IPS-NIHi7 (cell line): ENCODE results near the gene RALGAPA1.
"Not testable (repeated sequence)": the region's sequence is repeated elsewhere in the genome, so short reads cannot be mapped to it uniquely, and the experiment has no call there.

Experiments used
- DNase-seq: peaks from one replicate; pipeline ENCODE4 v3.0.0; 2012; ENCODE audit warnings: mixed read lengths; ENCODE audit errors: extremely low spot score

Gene RALGAPA1

DNA sequence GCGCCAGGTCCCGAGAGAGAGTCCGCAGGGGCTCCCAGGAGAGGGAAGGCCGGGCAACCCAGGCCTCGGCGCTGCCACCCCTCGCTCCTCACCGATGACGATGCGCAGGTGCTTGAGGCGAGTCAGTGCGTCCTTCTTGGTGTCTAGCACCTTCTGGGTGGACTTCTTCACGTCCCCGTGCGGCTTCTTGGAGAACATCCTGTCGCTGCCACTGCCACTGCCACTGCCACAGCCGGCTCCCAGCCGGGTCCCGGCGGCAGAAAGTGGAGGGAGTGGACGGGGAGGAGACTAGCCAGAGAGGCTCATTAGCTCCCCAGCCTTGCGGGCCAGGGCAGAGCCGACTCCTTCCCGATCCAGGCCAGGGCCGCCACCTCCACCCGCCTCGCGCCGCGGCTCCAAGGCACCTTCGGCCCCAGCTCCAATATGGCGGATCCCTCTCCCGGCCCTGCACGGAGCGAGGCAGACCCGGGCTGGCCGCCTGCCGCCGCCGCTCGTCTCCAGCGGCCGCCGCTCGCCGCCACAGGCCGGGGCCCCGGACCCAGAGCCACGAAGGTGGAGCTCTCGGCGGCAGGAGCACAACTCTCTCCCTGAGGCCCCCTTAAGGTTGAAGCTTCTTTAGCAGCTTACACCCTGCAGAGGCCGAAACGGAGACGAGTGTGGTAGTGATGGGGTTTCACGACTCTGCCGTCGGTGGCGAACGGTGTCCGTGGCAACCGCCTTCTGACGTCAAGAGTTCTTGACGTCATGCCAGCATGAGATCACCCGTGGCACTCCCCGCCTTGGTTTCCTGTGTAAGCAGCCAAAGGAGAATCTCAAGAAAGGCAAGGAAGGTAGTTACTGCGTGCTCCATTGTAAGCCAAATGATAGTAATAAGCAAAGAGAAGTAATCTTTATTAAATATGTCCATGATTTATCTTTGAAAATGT lies at the start of gene RALGAPA1:
Gene RALGAPA1, minus strand, starts transcription at position 658 of the 926 bp plus-strand sequence. Its CDS starts 460 bp downstream, at position 198.
- peak; percentile 84 for DNase-seq

DNA sequence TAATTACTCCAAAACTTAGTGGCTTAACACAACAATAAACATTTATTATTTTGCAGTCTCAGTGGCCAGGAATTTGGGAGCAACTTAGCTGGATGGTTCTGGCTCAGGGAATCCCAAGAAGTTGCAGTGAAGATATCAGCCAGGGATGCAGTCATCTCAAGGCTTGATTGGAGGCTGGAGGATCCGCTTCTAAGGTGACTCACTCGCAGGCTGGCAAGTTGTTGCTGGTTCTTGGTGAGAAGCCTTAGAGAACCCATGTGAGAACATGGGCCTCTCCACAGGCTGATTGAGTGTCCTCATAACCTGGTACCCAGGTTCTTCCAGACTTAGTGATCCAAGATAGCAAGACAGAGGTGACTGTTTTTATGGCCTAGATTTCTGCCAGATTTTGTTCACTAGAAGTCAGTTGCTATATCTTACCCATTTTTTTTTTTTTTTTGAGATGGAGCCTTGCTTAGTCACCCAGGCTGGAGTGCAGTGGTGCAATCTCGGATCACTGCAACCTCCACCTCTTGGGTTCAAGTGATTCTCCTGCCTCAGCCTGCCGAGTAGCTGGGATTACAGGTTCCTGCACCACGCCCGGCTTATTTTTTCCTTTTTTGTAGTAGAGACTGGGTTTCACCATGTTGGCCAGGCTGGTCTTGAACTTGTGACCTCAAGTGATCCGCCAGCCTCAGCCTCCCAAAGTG lies 49.6 kb upstream of the RALGAPA1 start:
- DNase-seq = no peak

DNA sequence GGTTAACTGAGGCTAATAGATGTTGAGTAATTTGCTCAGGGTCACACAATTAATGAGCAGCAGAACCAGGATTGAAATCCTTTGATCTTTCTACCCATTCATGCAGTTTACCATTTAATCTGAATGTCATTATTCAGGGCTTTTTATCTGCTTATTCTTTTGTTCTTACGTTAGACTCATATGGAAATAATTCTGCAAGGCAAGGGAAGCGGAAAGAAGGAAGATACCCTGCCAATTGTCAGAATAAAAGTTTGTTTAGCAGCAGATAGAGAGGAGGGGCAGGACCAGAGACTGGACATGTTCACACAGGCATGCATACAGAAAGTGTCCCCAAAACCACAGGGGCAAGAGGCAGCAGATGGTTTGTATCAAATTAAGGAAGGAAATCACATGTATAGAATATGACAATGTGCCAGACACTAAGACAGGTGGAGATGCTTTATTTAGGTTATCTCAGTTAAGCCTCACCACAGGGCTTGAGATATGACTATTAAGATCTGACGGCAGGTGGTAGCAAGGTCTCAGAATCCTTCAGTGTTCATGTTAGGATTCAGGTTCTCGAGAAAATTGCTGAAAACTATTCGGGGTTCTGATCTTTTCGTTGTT lies 46.9 kb upstream of the RALGAPA1 start:
- DNase-seq = no peak

DNA sequence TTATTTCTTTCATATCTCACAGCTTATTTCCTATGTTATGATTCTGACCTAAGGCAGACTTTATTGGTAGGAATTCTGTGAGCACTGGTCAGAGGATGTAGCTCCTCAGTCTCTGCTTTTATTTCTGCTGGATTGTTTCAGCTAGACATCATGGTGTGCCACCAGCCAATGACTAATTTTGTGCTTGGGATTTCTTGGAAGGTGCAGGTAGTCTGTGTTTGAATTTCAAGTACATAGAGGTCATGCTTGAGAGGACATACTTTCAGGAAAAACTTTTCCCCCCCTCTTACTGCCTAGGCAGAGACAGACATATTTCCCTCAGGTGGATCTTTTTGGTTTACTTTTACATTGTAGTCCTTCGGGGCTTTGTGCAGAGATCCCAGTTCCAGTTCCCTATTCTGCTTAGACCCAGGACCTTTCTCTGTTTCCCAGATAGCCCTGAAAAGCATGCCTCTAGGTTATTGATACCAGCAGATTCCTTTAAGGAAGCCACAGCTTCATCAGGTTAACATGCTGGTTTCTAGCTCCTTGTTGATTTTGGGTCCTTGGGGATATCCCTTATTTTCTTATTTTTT lies 45.7 kb upstream of the RALGAPA1 start:
- no peak for DNase-seq

DNA sequence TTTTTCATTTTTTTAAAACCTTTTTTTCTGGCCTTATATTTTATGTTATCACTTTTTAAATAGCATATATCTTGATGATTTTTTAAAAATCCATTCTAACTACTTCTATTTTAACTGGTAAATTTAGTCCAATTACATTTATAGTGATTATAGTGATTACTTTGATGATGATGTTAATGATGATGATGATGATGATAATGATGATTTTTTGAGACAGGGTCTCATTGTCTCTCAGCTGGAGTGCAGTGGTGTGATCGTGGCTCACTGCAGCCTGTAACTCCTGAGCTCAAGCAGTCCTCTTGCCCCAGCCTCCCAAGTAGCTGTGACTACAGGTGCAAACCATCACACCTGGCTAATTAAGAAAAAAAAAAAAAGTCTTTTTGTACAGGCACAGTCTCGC lies 44.1 kb upstream of the RALGAPA1 start:
- DNase-seq = no peak

DNA sequence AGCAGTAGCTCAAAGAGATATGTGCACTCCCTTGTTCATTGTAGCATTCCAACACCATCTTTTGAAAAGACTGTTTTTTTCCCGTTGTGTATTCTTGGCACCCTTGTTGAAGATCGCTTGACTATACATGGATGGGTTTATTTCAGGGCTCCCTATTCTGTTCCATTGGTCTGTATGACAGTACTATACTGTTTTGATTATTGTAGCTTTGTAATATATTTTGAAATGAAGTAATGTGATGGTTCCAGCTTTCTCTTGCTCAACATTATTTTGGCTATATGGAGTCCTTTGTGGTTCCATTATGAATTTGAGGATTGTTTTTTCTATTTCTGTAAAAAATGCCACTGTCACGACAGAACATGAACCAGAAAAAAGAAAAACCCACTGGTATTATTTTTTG lies 42.7 kb upstream of the RALGAPA1 start:
- DNase-seq = no peak

DNA sequence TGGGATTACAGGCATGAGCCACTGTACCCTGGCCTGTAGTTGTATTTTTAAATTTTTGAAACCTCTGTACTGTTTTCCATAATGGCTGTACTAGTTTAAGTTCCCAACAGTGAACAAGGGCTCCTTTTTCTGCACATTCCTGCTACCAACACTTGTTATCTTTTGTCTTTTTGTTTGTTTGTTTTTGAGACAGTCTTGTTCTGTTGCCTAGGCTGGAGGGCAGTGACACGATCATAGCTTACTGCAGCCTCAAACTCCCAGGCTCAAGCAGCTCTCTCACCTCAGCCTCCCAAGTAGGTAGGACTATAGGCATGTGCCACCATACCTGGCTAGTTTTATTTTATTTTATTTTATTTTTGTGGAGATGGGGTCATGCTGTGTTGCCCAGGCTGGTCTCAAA lies 40.0 kb upstream of the RALGAPA1 start:
- DNase-seq = no peak

DNA sequence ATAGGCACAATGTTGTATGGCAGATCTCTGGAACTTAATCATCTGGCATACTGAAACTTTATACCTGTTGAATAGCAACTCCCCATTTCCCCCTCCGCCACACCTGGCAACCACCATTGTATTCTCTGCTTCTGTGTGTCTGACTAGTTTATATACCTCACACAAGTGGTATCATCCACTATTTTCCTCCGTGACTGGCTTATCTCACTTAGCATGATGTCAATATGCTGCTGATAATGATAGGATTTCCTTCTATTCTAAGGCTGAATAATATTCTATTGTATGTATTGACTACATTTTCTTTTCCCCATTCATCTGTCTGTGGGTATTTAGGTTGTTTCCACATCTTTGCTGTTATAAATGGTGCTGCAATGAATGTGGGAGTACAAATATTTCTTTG lies 38.5 kb upstream of the RALGAPA1 start:
- no peak for DNase-seq

DNA sequence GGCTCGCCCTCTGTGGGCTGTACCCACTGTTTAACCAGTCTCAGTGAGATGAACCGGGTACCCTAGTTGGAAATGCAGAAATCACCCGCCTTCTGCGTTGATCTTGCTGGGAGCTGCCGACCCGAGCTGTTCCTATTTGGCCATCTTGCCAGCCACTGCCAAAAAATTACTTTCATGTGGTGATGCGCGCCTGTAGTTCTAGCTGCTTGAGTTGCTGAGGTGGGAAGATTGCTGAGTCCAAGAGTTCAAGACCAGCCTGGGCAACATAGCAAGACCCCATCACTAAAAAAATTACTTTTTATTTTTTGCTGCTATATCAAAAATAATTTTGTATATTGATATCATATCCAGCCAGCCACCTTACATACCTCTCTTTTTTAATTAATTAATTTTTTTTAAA lies 35.4 kb upstream of the RALGAPA1 start:
- DNase-seq = no peak

DNA sequence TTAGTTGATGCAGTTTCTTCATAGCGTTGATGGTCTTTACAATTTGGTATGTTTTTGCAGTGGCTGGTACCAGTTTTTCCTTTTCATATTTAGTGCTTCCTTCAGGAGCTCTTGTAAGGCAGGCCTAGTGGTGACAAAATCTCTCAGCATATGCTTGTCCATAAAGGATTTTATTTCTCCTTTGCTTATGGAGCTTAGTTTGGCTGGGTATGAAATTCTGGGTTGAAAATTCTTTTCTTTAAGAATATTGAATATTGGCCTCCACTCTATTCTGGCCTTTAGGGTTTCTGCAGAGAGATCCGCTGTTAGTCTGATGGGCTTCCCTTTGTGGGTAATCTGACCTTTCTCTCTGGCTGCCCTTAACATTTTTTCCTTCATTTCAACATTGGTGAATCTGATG lies 33.1 kb upstream of the RALGAPA1 start:
- DNase-seq = not testable (repeated sequence)

DNA sequence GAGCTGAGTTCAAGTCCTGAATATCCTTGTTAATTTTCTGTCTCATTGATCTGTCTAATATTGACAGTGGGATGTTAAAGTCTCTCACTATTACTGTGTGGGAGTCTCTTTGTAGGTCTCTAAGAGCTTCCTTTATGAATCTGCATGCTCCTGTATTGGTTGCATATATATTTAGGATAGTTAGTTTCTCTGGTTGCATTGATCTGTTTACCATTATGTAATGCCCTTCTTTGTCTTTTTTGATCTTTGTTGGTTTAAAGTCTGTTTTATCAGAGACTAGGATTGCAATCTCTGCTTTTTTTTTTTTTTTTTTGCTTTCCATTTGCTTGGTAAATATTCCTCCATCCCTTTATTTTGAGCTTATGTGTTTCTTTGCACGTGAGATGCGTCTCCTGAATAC lies 32.6 kb upstream of the RALGAPA1 start:
- not testable (repeated sequence) for DNase-seq

DNA sequence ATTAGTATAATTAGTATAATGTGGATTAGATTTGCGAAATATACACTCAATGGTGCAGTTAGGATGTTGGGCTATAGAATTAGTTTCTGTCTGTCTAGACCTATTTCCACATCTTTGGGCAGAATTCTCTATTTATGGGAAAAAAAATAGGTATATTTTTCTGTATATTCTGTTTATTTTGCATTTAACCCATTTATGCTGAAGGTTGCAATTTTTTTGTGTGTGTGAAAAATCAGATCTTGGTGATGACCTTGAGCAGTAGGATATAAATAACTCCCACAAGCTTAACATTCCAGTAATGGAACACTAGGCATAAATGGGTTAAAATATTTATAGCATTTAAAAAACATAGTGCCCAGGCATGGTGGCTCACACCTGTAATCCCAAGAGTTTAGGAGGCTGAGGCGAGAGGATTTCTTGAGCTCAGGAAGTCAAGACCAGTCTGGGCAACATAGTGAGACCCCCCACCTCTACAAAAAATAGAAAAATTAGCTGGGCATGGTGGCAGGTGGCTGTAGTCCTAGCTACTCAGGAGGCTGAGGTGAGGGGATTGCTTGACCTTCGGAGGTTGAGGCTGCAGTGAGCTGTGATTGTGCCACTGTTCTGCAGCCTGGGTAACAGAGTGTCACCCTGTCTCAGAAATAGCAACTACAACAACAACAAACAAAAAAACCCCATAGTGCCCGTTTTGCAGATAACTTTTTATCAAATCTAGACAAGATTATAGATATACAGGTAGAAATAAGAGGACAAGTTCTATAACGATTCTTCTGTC lies 26.3 kb upstream of the RALGAPA1 start:
- DNase-seq = no peak

DNA sequence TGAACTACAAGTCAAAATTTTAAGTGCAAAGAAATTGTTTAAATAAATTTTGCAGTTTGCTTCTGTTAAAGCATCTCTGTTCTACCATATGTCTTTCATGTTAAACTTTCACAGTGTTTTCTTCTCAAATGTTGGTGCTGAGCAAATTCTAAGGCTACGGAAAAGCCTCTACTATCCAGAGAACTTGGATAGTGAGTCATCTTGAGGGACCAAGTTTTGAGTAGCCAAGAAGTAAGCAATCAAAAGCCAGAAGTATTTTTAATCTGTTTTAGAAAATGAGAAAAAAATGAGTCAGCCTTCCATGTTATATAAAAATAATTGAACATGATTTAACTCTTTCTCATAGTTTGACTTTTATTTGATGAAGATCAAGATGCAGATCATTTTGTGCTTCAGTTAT lies 20.4 kb upstream of the RALGAPA1 start:
- DNase-seq = no peak

DNA sequence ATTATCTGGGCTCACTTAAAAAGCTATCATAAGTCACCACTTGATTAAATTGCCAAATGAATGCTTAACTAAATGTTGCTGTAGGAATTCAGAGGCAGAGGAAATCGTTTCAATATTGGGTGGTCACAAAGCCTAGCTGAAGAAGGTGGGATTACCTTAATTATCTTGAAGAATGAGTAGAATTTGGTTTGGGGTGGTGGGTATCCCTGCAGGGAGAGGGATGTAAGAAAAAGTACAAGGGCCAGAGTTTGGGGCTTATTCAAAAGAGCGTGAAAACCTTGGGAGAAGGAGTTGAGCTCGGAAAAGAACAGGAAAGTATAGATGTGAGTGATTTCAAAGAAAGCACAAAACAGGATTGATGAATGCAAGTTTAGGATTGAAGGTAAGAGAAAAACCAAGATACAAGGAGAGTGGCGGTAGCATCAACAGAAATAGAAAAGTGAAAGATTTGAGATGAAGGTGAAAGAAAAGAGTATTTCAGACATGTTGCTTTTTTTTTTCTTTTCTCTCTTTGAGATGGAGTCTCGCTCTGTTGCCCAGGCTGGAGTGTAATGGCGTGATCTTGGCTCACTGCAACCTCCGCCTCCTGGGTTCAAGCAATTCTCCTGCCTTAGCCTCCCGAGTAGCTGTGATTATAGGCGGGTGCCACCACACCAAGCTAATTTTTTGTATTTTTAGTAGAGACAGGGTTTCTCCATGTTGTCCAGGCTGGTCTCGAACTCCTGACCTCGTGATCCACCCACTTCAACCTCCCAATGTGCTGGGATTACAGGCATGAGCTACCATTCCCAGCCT lies 18.8 kb upstream of the RALGAPA1 start:
- DNase-seq = no peak

DNA sequence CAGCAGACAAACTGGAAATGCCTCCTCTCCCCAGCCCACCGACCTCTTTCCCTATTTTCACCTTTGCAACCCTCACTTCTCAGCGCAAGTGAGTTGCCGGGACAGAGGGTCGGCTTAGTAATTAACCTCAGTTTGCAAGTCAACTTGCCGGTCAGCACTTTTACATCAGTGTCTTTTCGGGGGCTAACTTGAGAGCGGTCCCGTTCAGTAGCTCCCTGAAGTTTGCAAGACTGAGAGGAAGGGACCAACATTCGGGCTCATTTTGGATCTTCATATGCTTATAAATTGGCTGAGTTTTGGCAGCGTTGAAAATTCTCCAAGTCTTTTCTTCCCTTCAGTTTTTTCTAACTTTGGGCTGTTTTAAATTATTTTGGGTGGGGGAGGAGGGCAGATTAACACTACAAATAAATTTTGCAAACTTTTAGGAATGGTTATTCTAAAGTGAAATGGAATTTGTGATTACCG lies 17.9 kb upstream of the RALGAPA1 start:
- DNase-seq = no peak

DNA sequence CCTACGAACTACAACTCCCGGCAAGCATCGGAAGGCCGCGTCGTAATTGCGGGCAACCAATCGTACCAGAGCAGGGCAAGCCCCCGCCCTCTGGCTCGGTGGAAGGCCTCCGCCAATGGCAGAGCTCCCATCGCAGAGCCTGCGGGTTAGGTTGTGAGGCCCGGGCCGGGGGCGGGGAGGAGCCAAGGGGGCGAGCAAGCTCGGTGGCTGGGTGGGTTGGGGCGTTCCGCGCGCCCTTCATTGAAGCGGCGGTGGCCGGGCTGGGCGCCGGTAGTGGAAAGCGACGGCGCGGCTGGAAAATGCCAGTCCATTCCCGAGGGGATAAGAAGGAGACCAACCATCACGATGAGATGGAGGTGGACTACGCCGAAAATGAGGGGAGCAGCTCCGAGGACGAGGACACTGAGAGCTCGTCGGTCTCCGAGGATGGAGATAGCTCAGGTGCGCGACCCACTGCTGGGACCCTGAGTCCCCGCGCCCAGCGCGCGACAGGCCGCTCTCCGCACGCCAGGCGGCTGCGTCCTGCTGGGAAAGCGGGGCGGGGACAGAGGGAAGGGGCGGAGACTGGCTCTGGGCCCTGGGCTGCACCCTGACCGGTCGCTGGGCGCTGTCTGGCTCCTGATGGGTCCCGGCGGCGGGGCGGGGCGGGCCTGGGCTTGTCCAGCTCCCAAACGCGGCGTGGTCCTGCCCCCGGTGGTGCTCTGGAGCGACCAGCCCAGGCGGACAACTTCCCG lies 17.3 kb upstream of the RALGAPA1 start, which contains the start of gene BRMS1L:
Gene BRMS1L, plus strand, starts transcription at position 121 of the 734 bp plus-strand sequence. Its CDS starts 179 bp downstream, at position 300.
- DNase-seq = peak; percentile 98

DNA sequence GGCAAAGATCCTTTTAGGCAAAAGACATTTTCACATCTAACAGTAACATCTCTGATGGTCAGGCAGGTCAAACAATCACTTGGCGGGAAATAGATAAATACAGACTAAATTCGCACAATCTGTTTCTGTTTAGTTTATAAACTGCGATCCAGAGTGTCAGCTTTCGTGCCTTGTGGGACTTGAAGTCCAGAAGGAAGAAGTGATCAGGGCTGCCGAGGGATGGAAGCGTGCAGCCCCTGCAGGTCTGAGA lies 16.8 kb upstream of the RALGAPA1 start:
- no peak for DNase-seq

DNA sequence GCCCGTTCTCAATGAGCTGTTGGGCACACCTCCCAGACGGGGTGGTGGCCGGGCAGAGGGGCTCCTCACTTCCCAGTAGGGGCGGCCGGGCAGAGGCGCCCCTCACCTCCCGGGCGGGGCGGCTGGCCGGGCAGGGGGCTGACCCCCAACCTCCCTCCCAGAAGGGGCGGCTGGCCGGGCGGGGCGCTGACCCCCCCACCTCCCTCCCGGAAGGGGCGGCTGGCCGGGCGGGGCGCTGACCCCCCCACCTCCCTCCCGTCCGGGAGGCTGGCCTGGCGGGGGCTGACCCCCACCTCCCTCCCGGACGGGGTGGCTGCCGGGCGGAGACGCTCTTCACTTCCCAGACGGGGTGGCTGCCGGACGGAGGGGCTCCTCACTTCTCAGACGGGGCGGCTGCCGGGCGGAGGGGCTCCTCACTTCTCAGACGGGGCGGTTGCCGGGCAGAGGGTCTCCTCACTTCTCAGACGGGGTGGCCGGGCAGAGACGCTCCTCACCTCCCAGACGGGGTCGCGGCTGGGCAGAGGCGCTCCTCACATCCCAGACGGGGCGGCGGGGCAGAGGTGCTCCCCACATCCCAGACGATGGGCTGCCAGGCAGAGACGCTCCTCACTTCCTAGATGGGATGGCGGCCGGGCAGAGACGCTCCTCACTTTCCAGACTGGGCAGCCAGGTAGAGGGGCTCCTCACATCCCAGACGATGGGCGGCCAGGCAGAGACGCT lies 15.5 kb upstream of the RALGAPA1 start:
- DNase-seq = not testable (repeated sequence)

DNA sequence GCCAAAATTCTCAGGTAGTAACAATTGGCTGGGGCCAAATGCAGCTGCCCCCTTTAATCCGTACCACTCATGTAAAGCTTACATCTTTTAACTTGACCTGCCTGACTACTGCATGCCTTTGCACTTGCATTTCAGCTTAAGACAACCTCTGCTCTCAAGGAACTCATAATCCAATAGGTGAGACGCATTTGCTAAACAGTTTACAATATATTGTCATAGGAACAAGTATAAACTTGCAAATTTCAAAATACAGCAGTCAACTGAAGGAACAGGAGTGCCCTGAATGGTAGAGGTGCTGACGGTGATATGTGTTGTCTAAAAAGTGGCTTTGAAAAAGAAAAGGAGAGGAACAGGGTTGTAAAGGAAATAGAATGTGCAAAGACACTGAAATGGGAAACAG lies 13.4 kb upstream of the RALGAPA1 start:
- DNase-seq = no peak
